HCT116 (cell line): ENCODE measurements around the gene CFAP410. TPM values are rescaled to one million over a fixed set of nuclear protein-coding genes. Genes with fewer than 3 reads are reported as not detected.

Experiments
- ATAC-seq: fragments of 200-7000 bp; cut with Tn5 transposase; 2 replicates; pipeline ENCODE4 v1.9.1; 2020; ENCODE audit warnings: mild to moderate bottlenecking, moderate library complexity
- BruUV-seq: library from RNA; stranded (reverse); fragments of 400-500 nt; replicated peaks from 2 replicates; lab custom pipeline; 2021; lab: Mats Ljungman, UMichigan
- CTCF ChIA-PET: fragments of 300-600 bp; sonication (Branson Sonifier 250); formaldehyde crosslinking; loops from one replicate; lab custom pipeline; 2021; ENCODE audit warnings: antibody characterized with exemption; lab: Charles Lee
- POLR2A ChIA-PET: fragments of 300-600, 350-600 bp; sonication (Branson Sonifier 250); formaldehyde crosslinking; loops from one replicate; lab custom pipeline; 2021; ENCODE audit warnings: antibody characterized with exemption; lab: Charles Lee
- RAD21 ChIA-PET, 2 experiments: fragments of 300-600 bp; sonication (Branson Sonifier 250); formaldehyde crosslinking; loops; one replicate each; lab custom pipeline; 2023; ENCODE audit warnings: low total read pairs in 2 of 2; ENCODE audit not compliant: uncharacterized antibody in 2 of 2, unreplicated experiment in 2 of 2, low non-redundant PET in 1 of 2; lab: Charles Lee
- DNase-seq: peaks from one replicate; pipeline ENCODE4 v3.0.0-alpha.2; 2010; ENCODE audit warnings: low read depth, low spot score
- H2AFZ ChIP-seq: fragments of 200-600 bp; shearing (Covaris generic), sonication (generic); 2 replicates; pipeline ENCODE4 v1.6.1; 2017; ENCODE audit warnings: low read depth, mixed run types, mixed read lengths, antibody characterized with exemption, low read length; ENCODE audit not compliant: poor library complexity, severe bottlenecking
- H3K27ac ChIP-seq: 2 replicates; pipeline ENCODE4 v1.5.1; 2012; ENCODE audit warnings: low read depth, low read length
- H3K27me3 ChIP-seq: fragments of 200-600 bp; sonication (generic); 2 replicates; pipeline ENCODE4 v1.6.1; 2016; ENCODE audit warnings: mixed run types, low read length, mixed read lengths; ENCODE audit not compliant: insufficient read depth
- H3K36me3 ChIP-seq, 2 experiments: fragments of 200-500 bp in 1 of 2; fragments of 200-600 bp in 1 of 2; sonication (Bioruptor generic) in 1 of 2; sonication (generic) in 1 of 2; 2 replicates each; pipeline versions ENCODE4 v1.5.1 to v1.6.1; 2014 to 2016; ENCODE audit warnings: low read length in 2 of 2, inconsistent platforms in 1 of 2, mixed read lengths in 1 of 2, mixed run types in 1 of 2; ENCODE audit not compliant: insufficient read depth in 2 of 2, control insufficient read depth in 1 of 2
- H3K4me1 ChIP-seq, 2 experiments: fragments of 200-600 bp in 1 of 2; sonication (generic) in 1 of 2; 2 replicates each; pipeline versions ENCODE4 v1.5.1 to v1.6.1; 2012 to 2017; ENCODE audit warnings: low read length in 2 of 2, inconsistent platforms in 1 of 2, mild to moderate bottlenecking in 1 of 2, mixed read lengths in 1 of 2, mixed run types in 1 of 2, moderate library complexity in 1 of 2; ENCODE audit not compliant: insufficient read depth in 2 of 2, control insufficient read depth in 1 of 2
- H3K4me2 ChIP-seq: fragments of 200-600 bp; sonication (generic); 2 replicates; pipeline ENCODE4 v1.6.1; 2017; ENCODE audit warnings: mixed run types, low read length, mixed read lengths
- H3K4me3 ChIP-seq, 2 experiments: fragments of 200-600 bp in 1 of 2; sonication (generic) in 1 of 2; replicated peaks in 1 of 2; 2 replicates each; pipeline ENCODE4 v1.5.1; 2011 to 2016; ENCODE audit warnings: low read length in 2 of 2, control low read depth in 1 of 2, low read depth in 1 of 2, mild to moderate bottlenecking in 1 of 2, mixed read lengths in 1 of 2, mixed run types in 1 of 2
- H3K79me2 ChIP-seq: fragments of 200-600 bp; sonication (generic); 2 replicates; pipeline ENCODE4 v1.6.1; 2017; ENCODE audit warnings: mild to moderate bottlenecking, mixed run types, low read length, moderate library complexity, mixed read lengths; ENCODE audit not compliant: insufficient read depth
- H3K9ac ChIP-seq: fragments of 200-600 bp; sonication (generic); 2 replicates; pipeline ENCODE4 v1.6.1; 2016; ENCODE audit warnings: low read length, mixed read lengths
- H3K9me2 ChIP-seq: fragments of 200-600 bp; sonication (generic), shearing (Covaris generic); 2 replicates; pipeline ENCODE4 v1.6.1; 2017; ENCODE audit warnings: mixed run types, mild to moderate bottlenecking, moderate library complexity; ENCODE audit not compliant: insufficient read depth
- H3K9me3 ChIP-seq, 2 experiments: fragments of 200-500 bp in 1 of 2; fragments of 200-600 bp in 1 of 2; sonication (Bioruptor generic) in 1 of 2; sonication (generic) in 1 of 2; 2 replicates each; pipeline ENCODE4 v1.6.1; 2014 to 2017; ENCODE audit warnings: low read length in 2 of 2, mixed read lengths in 2 of 2, inconsistent platforms in 1 of 2, low read depth in 1 of 2, mild to moderate bottlenecking in 1 of 2, mixed run types in 1 of 2, moderate library complexity in 1 of 2; ENCODE audit not compliant: control insufficient read depth in 1 of 2, insufficient read depth in 1 of 2
- H4K20me1 ChIP-seq: fragments of 200-600 bp; sonication (generic), shearing (Covaris generic); 2 replicates; pipeline ENCODE4 v1.6.1; 2017; ENCODE audit warnings: mixed run types, mild to moderate bottlenecking, moderate library complexity; ENCODE audit not compliant: insufficient read depth
- CEBPB ChIP-seq: IDR thresholded peaks from 2 replicates; pipeline ENCODE4 v1.6.1; 2012; ENCODE audit warnings: low read depth
- SRF ChIP-seq: IDR thresholded peaks from 2 replicates; pipeline ENCODE4 v1.6.1; 2012; ENCODE audit warnings: low read depth
- ZBTB33 ChIP-seq: IDR thresholded peaks from 2 replicates; pipeline ENCODE4 v1.6.1; 2011; ENCODE audit warnings: mild to moderate bottlenecking, low read length, moderate library complexity; ENCODE audit not compliant: insufficient replicate concordance; ENCODE audit errors: extremely low read depth
- intact Hi-C: fragments of 100-400 bp; cut with micrococcal nuclease; formaldehyde crosslinking; loops from 2 replicates; pipeline ENCODE4 v1.10.0; 2022
- total RNA-seq: library from RNA; stranded (reverse); gene quantifications from one replicate; pipeline ENCODE4 v1.2.1, GENCODE V29; 2021; ENCODE audit not compliant: unreplicated experiment

Gene CFAP410
- total RNA-seq, 1 experiment from 2014 or later, result 15.3 TPM

DNA sequence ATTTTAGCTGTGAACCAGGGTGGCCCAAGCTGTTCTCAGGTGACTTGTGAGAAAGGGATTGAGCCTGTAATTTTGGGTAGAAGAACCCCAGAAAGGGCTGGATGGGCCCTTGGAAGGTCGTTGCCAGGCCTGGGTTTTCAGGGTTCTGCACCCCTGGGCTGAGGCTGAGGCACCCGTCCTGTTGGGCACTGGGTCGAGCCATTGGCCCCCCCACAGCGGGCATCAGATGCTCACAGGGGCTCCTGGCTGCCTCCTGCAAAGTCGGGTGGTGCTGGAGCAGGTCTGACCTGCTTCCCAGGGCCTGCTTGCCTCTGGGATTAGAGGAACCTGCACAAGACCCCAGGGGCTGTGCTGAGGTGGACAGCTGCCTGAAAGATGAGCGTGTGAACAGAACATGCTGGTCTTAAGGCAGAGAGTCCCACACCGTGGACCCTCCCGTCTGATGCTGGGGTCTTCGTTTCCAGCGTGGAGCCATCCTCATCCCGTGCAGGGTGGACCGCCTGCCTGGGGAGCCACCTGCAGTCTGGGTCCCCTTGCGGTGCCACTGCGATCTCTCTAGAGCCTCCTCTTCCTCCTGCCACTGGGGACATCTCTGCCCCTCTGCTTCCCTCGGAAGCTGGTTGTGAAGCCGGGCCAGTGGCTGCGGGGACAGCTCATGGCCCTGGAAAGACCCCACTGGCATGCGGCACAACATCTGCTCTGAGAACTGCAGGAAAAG lies 12.5 kb upstream of the CFAP410 start:
- H3K27me3 ChIP-seq, result no peaks in the 10 kb centered on the region
- CTCF ChIA-PET, result no interaction called here
- no TSS peak for BruUV-seq

More for the DNA sequence above, 12.5 kb upstream of the CFAP410 start:
- POLR2A ChIA-PET, result no interaction called here
- H3K9ac ChIP-seq, result no peak overlapping the region
- H3K4me2 ChIP-seq, result no peak overlapping the region
- TF ChIP-seq CEBPB (no peak), SRF (no peak), ZBTB33 (no peak)
- TF ChIP-seq, all 23 proteins: peak for 0
- Histone ChIP-seq H2AFZ (no peak overlapping the region), H3K27ac (no peak overlapping the region), H3K36me3 (no peaks in the 10 kb centered on the region), H3K4me1 (no peaks in the 10 kb centered on the region), H3K79me2 (no peaks in the 10 kb centered on the region), H3K9me2 (no peaks in the 10 kb centered on the region), H3K9me3 (no peaks in the 10 kb centered on the region), H4K20me1 (no peaks in the 10 kb centered on the region), H3K4me3 (no peak overlapping the region)
- DNase-seq (no peak), ATAC-seq (no peak)
- intact Hi-C loops, result no loop called here
- RAD21 ChIA-PET, result no interaction called here
